Duodenal mucosa (tissue), 2 donors: Measurements from ENCODE around the gene TTC38.

Source experiments
- H3K27ac ChIP-seq: one replicate; pipeline ENCODE4 v1.7.0; 2013; ENCODE audit warnings: low read depth, low read length
- H3K27me3 ChIP-seq, 2 donors: one replicate each; pipeline ENCODE4 v1.7.0; 2013; ENCODE audit warnings: low read length in 2 of 2, control low read depth in 1 of 2; ENCODE audit not compliant: insufficient read depth in 2 of 2, control insufficient read depth in 1 of 2
- H3K36me3 ChIP-seq, 2 donors: one replicate each; pipeline ENCODE4 v1.7.0; 2013; ENCODE audit warnings: low read length in 2 of 2, control low read depth in 1 of 2; ENCODE audit not compliant: insufficient read depth in 2 of 2, control insufficient read depth in 1 of 2
- H3K4me1 ChIP-seq, 2 donors: one replicate each; pipeline ENCODE4 v1.7.0; 2013; ENCODE audit warnings: low read length in 2 of 2, control low read depth in 1 of 2; ENCODE audit not compliant: insufficient read depth in 2 of 2, control insufficient read depth in 1 of 2
- H3K4me3 ChIP-seq, 2 donors: one replicate each; pipeline ENCODE4 v1.7.0; 2013; ENCODE audit warnings: low read length in 2 of 2, low read depth in 1 of 2
- H3K9ac ChIP-seq, 2 donors: one replicate each; pipeline ENCODE4 v1.7.0; 2013; ENCODE audit warnings: low read length in 2 of 2, low read depth in 1 of 2
- H3K9me3 ChIP-seq, 2 donors: one replicate each; pipeline ENCODE4 v1.7.0; 2013; ENCODE audit warnings: low read length in 2 of 2, control low read depth in 1 of 2; ENCODE audit not compliant: control insufficient read depth in 1 of 2

The TTC38 gene

GRCh38 chr22:46327691-46328465, 60.1 kb downstream of the TTC38 start:
- no peak overlapping the region for H3K4me3 ChIP-seq
- H3K27me3 ChIP-seq: no peaks in the 10 kb centered on the region
- H3K4me1 ChIP-seq: no peaks in the 10 kb centered on the region
- H3K9ac ChIP-seq: no peak overlapping the region
- H3K36me3 ChIP-seq: peaks cover 0 to 25% of the 10 kb centered on the region in 2 donors
- H3K27ac ChIP-seq: no peak overlapping the region
- no peaks in the 10 kb centered on the region for H3K9me3 ChIP-seq

GRCh38 chr22:46328797-46329196, 61.0 kb downstream of the TTC38 start:
- no peaks in the 10 kb centered on the region for H3K27me3 ChIP-seq
- H3K4me3 ChIP-seq: no peak overlapping the region
- H3K36me3 ChIP-seq: peaks cover 0 to 21% of the 10 kb centered on the region in 2 donors
- no peak overlapping the region for H3K9ac ChIP-seq
- no peak overlapping the region for H3K27ac ChIP-seq
- H3K4me1 ChIP-seq: no peaks in the 10 kb centered on the region
- no peaks in the 10 kb centered on the region for H3K9me3 ChIP-seq

- Histone ChIP-seq H3K9ac (no peak overlapping the region), H3K4me3 (no peak overlapping the region), H3K27ac (no peak overlapping the region), H3K36me3 (peaks cover 0 to 21% of the 10 kb centered on the region in 2 donors), H3K9me3 (no peaks in the 10 kb centered on the region), H3K4me1 (no peaks in the 10 kb centered on the region), H3K27me3 (no peaks in the 10 kb centered on the region)
These were observed 61.8 kb downstream of the TTC38 start for GRCh38 chr22:46329616-46330015.

- no peaks in the 10 kb centered on the region for H3K27me3 ChIP-seq
- H3K9me3 ChIP-seq: no peaks in the 10 kb centered on the region
- no peak overlapping the region for H3K4me3 ChIP-seq
- no peaks in the 10 kb centered on the region for H3K4me1 ChIP-seq
- no peak overlapping the region for H3K9ac ChIP-seq
- H3K27ac ChIP-seq: no peak overlapping the region
- H3K36me3 ChIP-seq: peaks cover 0 to 19% of the 10 kb centered on the region in 2 donors
These were observed 62.6 kb downstream of the TTC38 start for GRCh38 chr22:46330426-46330825.

- Histone ChIP-seq H3K36me3 (peaks cover 0 to 9% of the 10 kb centered on the region in 2 donors), H3K27me3 (no peaks in the 10 kb centered on the region), H3K4me1 (peaks cover under 1 to 3% of the 10 kb centered on the region in 2 donors), H3K4me3 (no peak overlapping the region), H3K27ac (no peak overlapping the region), H3K9ac (no peak overlapping the region), H3K9me3 (no peaks in the 10 kb centered on the region)
These were observed 63.7 kb downstream of the TTC38 start for GRCh38 chr22:46331496-46331895.

- peak within 1 kb of the TSS; percentile 81 to 96 for H3K4me3 ChIP-seq
- no peaks in the 10 kb centered on the region for H3K27me3 ChIP-seq
- H3K27ac ChIP-seq: peak within 1 kb of the TSS; percentile 70
- H3K9me3 ChIP-seq: no peaks in the 10 kb centered on the region
- H3K36me3 ChIP-seq: peaks cover 11 to 30% of the 10 kb centered on the region in 2 donors
- peak within 1 kb of the TSS; percentile 77 to 84 for H3K9ac ChIP-seq
- H3K4me1 ChIP-seq: peaks cover 7 to 12% of the 10 kb centered on the region in 2 donors
These were observed 67.7 kb downstream of the TTC38 start, which contains the start of gene TRMU for GRCh38 chr22:46335201-46336118. TRMU (plus strand) TSS chr22:46335714; CDS start chr22:46335765, 51 bp downstream.

GRCh38 chr22:46336119-46337078, 68.6 kb downstream of the TTC38 start:
- Histone ChIP-seq H3K36me3 (peaks cover 14 to 35% of the 10 kb centered on the region in 2 donors), H3K27me3 (no peaks in the 10 kb centered on the region), H3K9me3 (no peaks in the 10 kb centered on the region), H3K4me3 (peak overlapping the region; percentile 81 to 96), H3K4me1 (peaks cover 7 to 12% of the 10 kb centered on the region in 2 donors), H3K9ac (peak overlapping the region; percentile 77 to 84), H3K27ac (peak overlapping the region; percentile 63)

GRCh38 chr22:46337870-46338269, 70.1 kb downstream of the TTC38 start:
- Histone ChIP-seq H3K27ac (no peak overlapping the region), H3K27me3 (no peaks in the 10 kb centered on the region), H3K9me3 (no peaks in the 10 kb centered on the region), H3K4me1 (peaks cover 7 to 12% of the 10 kb centered on the region in 2 donors), H3K36me3 (peaks cover 17 to 50% of the 10 kb centered on the region in 2 donors), H3K4me3 (no peak overlapping the region), H3K9ac (no peak overlapping the region)

GRCh38 chr22:46338636-46339035, 70.8 kb downstream of the TTC38 start:
- H3K36me3 ChIP-seq: peaks cover 18 to 56% of the 10 kb centered on the region in 2 donors
- H3K4me3 ChIP-seq: no peak overlapping the region
- no peaks in the 10 kb centered on the region for H3K27me3 ChIP-seq
- no peak overlapping the region for H3K9ac ChIP-seq
- H3K4me1 ChIP-seq: peaks cover 7 to 12% of the 10 kb centered on the region in 2 donors
- no peak overlapping the region for H3K27ac ChIP-seq
- H3K9me3 ChIP-seq: no peaks in the 10 kb centered on the region
